SK-N-SH treated with all-trans-retinoic acid at 6 μM for 48 hours (cell line): ENCODE data around the gene ARHGAP33.

Experiments
- ATAC-seq: fragments of 200-7000 bp; cut with Tn5 transposase; 3 replicates; pipeline ENCODE4 v1.9.1; 2020; ENCODE audit warnings: mild to moderate bottlenecking, moderate library complexity
- ARNTL ChIP-seq: fragments of 450-650 bp; formaldehyde crosslinking; IDR thresholded peaks from 2 replicates; pipeline ENCODE4 v1.5.0; 2020; ENCODE audit warnings: low read depth, mild to moderate bottlenecking, moderate library complexity, borderline replicate concordance
- ESRRG ChIP-seq: fragments of 250-450 bp; sonication (Bioruptor Pico); IDR thresholded peaks from 2 replicates; pipeline ENCODE4 v1.6.1; 2021; ENCODE audit warnings: mild to moderate bottlenecking
- GLIS3 ChIP-seq: fragments of 250-450 bp; sonication (Bioruptor Pico); IDR thresholded peaks from 2 replicates; pipeline ENCODE4 v1.5.0; 2020; ENCODE audit warnings: mild to moderate bottlenecking, moderate library complexity
- OSR1 ChIP-seq: fragments of 250-450 bp; sonication (Bioruptor Pico); IDR thresholded peaks from 2 replicates; pipeline ENCODE4 v1.8.0; 2022; ENCODE audit warnings: moderate library complexity, mild to moderate bottlenecking, inconsistent platforms
- RARB ChIP-seq: fragments of 250-450 bp; sonication (Bioruptor Pico); IDR thresholded peaks from 2 replicates; pipeline ENCODE4 v1.8.0; 2021; ENCODE audit warnings: mild to moderate bottlenecking, moderate library complexity
- TCF4 ChIP-seq: fragments of 250-450 bp; sonication (Bioruptor Pico); IDR thresholded peaks from 2 replicates; pipeline ENCODE4 v1.8.0; 2021; ENCODE audit warnings: mild to moderate bottlenecking, moderate library complexity, borderline replicate concordance
- TOX ChIP-seq: fragments of 250-450 bp; sonication (Bioruptor Pico); IDR thresholded peaks from 2 replicates; pipeline ENCODE4 v1.8.0; 2021; ENCODE audit warnings: mild to moderate bottlenecking, moderate library complexity, borderline replicate concordance
- ZC3H10 ChIP-seq: fragments of 250-450 bp; sonication (Bioruptor Pico); IDR thresholded peaks from 2 replicates; pipeline ENCODE4 v1.5.1; 2021; ENCODE audit warnings: mild to moderate bottlenecking, moderate library complexity
- ZFP3 ChIP-seq: fragments of 250-450 bp; sonication (Bioruptor Pico); IDR thresholded peaks from 2 replicates; pipeline ENCODE4 v1.5.0; 2020; ENCODE audit warnings: mild to moderate bottlenecking, moderate library complexity
- ZFP30 ChIP-seq: fragments of 450-650 bp; formaldehyde crosslinking; IDR thresholded peaks from 2 replicates; pipeline ENCODE4 v1.5.0; 2022; ENCODE audit warnings: mild to moderate bottlenecking, moderate library complexity
- ZNF565 ChIP-seq: fragments of 450-650 bp; formaldehyde crosslinking; conservative IDR thresholded peaks from 2 replicates; pipeline ENCODE4 v1.5.0; 2020; ENCODE audit warnings: low read depth, mild to moderate bottlenecking, moderate library complexity
- ZNF70 ChIP-seq: fragments of 450-650 bp; formaldehyde crosslinking; IDR thresholded peaks from 2 replicates; pipeline ENCODE4 v1.5.0; 2020; ENCODE audit warnings: mild to moderate bottlenecking, moderate library complexity
- ZNF8 ChIP-seq: fragments of 450-650 bp; formaldehyde crosslinking; IDR thresholded peaks from 2 replicates; pipeline ENCODE4 v1.5.0; 2020; ENCODE audit warnings: mild to moderate bottlenecking, moderate library complexity
- TF ChIP-seq, protein P1 (sequence below): fragments of 250-450 bp; sonication (Bioruptor Pico); IDR thresholded peaks from 2 replicates; pipeline ENCODE4 v1.5.0; 2020; ENCODE audit warnings: mild to moderate bottlenecking, moderate library complexity
- TF ChIP-seq, protein P2 (sequence below): fragments of 250-450 bp; sonication (Bioruptor Pico); IDR thresholded peaks from 2 replicates; pipeline ENCODE4 v1.8.0; 2020; ENCODE audit warnings: mild to moderate bottlenecking, moderate library complexity, borderline replicate concordance
- TF ChIP-seq, protein P3 (sequence below): fragments of 250-450 bp; sonication (Bioruptor Pico); IDR thresholded peaks from 2 replicates; pipeline ENCODE4 v1.5.1; 2021; ENCODE audit warnings: mild to moderate bottlenecking, moderate library complexity
- TF ChIP-seq, protein P4 (sequence below): fragments of 250-450 bp; sonication (Bioruptor Pico); IDR thresholded peaks from 2 replicates; pipeline ENCODE4 v1.8.0; 2021; ENCODE audit warnings: low read depth, mild to moderate bottlenecking, moderate library complexity, borderline replicate concordance

Gene ARHGAP33, protein sequence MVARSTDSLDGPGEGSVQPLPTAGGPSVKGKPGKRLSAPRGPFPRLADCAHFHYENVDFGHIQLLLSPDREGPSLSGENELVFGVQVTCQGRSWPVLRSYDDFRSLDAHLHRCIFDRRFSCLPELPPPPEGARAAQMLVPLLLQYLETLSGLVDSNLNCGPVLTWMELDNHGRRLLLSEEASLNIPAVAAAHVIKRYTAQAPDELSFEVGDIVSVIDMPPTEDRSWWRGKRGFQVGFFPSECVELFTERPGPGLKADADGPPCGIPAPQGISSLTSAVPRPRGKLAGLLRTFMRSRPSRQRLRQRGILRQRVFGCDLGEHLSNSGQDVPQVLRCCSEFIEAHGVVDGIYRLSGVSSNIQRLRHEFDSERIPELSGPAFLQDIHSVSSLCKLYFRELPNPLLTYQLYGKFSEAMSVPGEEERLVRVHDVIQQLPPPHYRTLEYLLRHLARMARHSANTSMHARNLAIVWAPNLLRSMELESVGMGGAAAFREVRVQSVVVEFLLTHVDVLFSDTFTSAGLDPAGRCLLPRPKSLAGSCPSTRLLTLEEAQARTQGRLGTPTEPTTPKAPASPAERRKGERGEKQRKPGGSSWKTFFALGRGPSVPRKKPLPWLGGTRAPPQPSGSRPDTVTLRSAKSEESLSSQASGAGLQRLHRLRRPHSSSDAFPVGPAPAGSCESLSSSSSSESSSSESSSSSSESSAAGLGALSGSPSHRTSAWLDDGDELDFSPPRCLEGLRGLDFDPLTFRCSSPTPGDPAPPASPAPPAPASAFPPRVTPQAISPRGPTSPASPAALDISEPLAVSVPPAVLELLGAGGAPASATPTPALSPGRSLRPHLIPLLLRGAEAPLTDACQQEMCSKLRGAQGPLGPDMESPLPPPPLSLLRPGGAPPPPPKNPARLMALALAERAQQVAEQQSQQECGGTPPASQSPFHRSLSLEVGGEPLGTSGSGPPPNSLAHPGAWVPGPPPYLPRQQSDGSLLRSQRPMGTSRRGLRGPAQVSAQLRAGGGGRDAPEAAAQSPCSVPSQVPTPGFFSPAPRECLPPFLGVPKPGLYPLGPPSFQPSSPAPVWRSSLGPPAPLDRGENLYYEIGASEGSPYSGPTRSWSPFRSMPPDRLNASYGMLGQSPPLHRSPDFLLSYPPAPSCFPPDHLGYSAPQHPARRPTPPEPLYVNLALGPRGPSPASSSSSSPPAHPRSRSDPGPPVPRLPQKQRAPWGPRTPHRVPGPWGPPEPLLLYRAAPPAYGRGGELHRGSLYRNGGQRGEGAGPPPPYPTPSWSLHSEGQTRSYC

DNA sequence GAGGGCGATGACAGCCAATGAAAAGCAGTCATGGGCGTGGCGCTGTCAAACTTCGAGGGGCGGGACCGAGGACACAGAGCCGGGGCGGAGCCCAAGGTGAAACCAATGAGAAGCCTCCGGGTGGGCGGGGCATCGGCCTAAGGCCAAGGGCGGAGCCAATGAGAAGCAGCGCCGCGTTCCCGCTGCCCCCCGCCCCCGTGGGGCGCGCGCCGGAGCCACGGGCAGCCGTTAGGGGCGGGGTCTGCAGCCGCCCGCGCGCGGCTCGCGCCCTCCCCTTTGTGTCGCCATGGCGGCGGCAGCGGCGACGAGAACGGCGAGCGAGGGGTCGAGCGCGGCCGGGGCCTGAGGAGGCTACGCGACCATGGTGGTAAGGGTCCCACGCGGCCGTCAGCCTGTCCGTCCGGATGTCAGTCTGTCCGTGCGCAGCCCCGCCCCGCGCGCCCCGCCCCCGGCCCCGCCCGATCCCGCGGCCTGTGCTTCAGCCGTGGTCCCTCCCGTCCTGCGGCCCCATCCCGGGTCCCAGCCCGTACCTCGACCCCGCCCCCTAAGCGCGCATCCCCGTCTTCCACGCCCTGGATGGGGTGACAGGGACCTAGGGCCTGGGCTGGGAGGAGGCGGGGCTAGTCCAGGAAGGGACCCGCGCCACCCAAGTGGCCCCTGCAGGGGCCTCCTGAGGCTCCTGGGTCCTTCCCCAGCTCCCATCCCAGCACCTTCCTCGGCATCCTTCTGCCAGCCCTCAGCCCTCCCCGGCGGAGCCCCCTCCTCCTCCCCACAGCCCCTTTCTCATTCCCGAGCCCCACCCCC, at the start of gene ARHGAP33:
TSS of gene ARHGAP33 (plus strand) at position 267 of the 804 bp plus-strand sequence. CDS start at position 362, 95 bp downstream.
- peak; percentile 90 for ATAC-seq
- TF ChIP-seq, protein P1, sequence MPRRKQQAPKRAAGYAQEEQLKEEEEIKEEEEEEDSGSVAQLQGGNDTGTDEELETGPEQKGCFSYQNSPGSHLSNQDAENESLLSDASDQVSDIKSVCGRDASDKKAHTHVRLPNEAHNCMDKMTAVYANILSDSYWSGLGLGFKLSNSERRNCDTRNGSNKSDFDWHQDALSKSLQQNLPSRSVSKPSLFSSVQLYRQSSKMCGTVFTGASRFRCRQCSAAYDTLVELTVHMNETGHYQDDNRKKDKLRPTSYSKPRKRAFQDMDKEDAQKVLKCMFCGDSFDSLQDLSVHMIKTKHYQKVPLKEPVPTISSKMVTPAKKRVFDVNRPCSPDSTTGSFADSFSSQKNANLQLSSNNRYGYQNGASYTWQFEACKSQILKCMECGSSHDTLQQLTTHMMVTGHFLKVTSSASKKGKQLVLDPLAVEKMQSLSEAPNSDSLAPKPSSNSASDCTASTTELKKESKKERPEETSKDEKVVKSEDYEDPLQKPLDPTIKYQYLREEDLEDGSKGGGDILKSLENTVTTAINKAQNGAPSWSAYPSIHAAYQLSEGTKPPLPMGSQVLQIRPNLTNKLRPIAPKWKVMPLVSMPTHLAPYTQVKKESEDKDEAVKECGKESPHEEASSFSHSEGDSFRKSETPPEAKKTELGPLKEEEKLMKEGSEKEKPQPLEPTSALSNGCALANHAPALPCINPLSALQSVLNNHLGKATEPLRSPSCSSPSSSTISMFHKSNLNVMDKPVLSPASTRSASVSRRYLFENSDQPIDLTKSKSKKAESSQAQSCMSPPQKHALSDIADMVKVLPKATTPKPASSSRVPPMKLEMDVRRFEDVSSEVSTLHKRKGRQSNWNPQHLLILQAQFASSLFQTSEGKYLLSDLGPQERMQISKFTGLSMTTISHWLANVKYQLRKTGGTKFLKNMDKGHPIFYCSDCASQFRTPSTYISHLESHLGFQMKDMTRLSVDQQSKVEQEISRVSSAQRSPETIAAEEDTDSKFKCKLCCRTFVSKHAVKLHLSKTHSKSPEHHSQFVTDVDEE (CRISPR knock-in tag), result 0 out of 2 replicates have a peak, but pooled peaks have one; percentile 19
- TF ChIP-seq ESRRG (CRISPR knock-in tag), result no peak

DNA sequence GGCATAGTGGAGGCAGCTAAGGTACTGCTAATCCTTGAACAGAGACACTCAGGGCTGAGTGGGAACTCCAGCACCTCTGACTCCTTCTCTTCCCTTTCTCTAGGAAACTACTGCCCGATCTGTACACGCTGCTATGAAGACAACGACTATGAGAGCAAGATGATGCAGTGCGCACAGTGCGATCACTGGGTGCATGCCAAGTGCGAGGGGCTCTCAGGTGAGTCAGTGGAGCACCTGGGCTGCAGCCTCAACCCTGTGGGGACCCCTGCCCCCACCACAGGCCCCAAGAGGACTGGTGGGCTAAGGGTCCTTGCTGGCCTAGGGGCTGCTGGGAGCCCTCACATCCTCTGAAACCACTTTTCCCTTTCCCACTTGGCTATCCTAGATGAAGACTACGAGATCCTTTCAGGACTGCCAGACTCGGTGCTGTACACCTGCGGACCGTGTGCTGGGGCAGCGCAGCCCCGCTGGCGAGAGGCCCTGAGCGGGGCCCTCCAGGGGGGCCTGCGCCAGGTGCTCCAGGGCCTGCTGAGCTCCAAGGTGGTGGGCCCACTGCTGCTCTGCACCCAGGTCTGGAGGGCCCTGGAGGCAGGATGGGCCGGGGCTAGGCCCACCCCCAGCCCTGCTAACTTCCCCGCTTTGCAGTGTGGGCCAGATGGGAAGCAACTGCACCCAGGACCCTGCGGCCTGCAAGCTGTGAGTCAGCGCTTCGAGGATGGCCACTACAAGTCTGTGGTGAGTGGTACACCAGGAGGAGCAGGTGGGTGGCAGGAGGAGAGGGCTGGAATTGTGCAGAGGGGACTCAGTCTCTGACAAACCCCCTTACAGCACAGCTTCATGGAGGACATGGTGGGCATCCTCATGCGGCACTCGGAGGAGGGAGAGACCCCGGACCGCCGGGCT, 48.1 kb upstream of the ARHGAP33 start:
- TF ChIP-seq ZC3H10 (CRISPR knock-in tag), result no peak
- TF ChIP-seq ZFP3 (CRISPR knock-in tag), result no peak
- no peak for TF ChIP-seq ZNF565
- TF ChIP-seq, protein P2, sequence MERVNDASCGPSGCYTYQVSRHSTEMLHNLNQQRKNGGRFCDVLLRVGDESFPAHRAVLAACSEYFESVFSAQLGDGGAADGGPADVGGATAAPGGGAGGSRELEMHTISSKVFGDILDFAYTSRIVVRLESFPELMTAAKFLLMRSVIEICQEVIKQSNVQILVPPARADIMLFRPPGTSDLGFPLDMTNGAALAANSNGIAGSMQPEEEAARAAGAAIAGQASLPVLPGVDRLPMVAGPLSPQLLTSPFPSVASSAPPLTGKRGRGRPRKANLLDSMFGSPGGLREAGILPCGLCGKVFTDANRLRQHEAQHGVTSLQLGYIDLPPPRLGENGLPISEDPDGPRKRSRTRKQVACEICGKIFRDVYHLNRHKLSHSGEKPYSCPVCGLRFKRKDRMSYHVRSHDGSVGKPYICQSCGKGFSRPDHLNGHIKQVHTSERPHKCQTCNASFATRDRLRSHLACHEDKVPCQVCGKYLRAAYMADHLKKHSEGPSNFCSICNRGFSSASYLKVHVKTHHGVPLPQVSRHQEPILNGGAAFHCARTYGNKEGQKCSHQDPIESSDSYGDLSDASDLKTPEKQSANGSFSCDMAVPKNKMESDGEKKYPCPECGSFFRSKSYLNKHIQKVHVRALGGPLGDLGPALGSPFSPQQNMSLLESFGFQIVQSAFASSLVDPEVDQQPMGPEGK (CRISPR knock-in tag), result no peak
- TF ChIP-seq GLIS3 (CRISPR knock-in tag), result no peak
- TF ChIP-seq, protein P3, sequence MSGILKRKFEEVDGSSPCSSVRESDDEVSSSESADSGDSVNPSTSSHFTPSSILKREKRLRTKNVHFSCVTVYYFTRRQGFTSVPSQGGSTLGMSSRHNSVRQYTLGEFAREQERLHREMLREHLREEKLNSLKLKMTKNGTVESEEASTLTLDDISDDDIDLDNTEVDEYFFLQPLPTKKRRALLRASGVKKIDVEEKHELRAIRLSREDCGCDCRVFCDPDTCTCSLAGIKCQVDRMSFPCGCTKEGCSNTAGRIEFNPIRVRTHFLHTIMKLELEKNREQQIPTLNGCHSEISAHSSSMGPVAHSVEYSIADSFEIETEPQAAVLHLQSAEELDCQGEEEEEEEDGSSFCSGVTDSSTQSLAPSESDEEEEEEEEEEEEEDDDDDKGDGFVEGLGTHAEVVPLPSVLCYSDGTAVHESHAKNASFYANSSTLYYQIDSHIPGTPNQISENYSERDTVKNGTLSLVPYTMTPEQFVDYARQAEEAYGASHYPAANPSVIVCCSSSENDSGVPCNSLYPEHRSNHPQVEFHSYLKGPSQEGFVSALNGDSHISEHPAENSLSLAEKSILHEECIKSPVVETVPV, result no peak
- TF ChIP-seq ZNF70 (CRISPR knock-in tag), result no peak
- TF ChIP-seq OSR1 (CRISPR knock-in tag), result no peak
- no peak for TF ChIP-seq ESRRG (CRISPR knock-in tag)
- no peak for TF ChIP-seq TCF4 (CRISPR knock-in tag)
- TF ChIP-seq TOX (CRISPR knock-in tag), result no peak
- TF ChIP-seq ZNF8 (CRISPR knock-in tag), result no peak
- TF ChIP-seq RARB, result no peak
- TF ChIP-seq, protein P4, sequence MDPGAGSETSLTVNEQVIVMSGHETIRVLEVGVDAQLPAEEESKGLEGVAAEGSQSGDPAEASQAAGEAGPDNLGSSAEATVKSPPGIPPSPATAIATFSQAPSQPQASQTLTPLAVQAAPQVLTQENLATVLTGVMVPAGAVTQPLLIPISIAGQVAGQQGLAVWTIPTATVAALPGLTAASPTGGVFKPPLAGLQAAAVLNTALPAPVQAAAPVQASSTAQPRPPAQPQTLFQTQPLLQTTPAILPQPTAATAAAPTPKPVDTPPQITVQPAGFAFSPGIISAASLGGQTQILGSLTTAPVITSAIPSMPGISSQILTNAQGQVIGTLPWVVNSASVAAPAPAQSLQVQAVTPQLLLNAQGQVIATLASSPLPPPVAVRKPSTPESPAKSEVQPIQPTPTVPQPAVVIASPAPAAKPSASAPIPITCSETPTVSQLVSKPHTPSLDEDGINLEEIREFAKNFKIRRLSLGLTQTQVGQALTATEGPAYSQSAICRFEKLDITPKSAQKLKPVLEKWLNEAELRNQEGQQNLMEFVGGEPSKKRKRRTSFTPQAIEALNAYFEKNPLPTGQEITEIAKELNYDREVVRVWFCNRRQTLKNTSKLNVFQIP (CRISPR knock-in tag), result no peak
- TF ChIP-seq ARNTL (CRISPR knock-in tag), result no peak
- TF ChIP-seq ZFP30, result no peak
- TF ChIP-seq, all 23 proteins: peak for 0
- no peak for ATAC-seq
